ENCODE data around the gene ATG4A.

Gene ATG4A

GRCh38 chrX:108091264-108091877, at the start of gene ATG4A, which contains the start of gene PSMD10:
TSS of gene ATG4A (plus strand) at chrX:108091778. CDS start at chrX:108091827, 49 bp downstream.
TSS of gene PSMD10 (minus strand) at chrX:108091542. CDS start at chrX:108091520, 22 bp downstream.
- ATAC-seq: peak; percentile 98
- TF ChIP-seq CSRNP3 (CRISPR knock-in tag; IDR thresholded peaks at IDR 0.05): no peak
- no peak for TF ChIP-seq CREB5 (CRISPR knock-in tag; IDR thresholded peaks at IDR 0.05; ENCODE audit: low read depth)
- TF ChIP-seq BACH2 (CRISPR knock-in tag; IDR thresholded peaks at IDR 0.05; ENCODE audit: borderline replicate concordance): no peak
- no peak for TF ChIP-seq ESRRG (CRISPR knock-in tag; IDR thresholded peaks at IDR 0.05)
- TF ChIP-seq ZFP3 (CRISPR knock-in tag; IDR thresholded peaks at IDR 0.05): no peak
- TF ChIP-seq RARB (CRISPR knock-in tag; IDR thresholded peaks at IDR 0.05): no peak
- no peak for TF ChIP-seq OSR1 (CRISPR knock-in tag; IDR thresholded peaks at IDR 0.05)
- TF ChIP-seq ARNTL (CRISPR knock-in tag; IDR thresholded peaks at IDR 0.05; ENCODE audit: borderline replicate concordance, low read depth): no peak
- TF ChIP-seq CSDC2 (CRISPR knock-in tag; IDR thresholded peaks at IDR 0.05): no peak
- TF ChIP-seq ZNF8 (CRISPR knock-in tag; IDR thresholded peaks at IDR 0.05): no peak

- TF ChIP-seq SNAI2 (CRISPR knock-in tag; IDR thresholded peaks at IDR 0.05): no peak
- no peak for TF ChIP-seq ARNTL (CRISPR knock-in tag; IDR thresholded peaks at IDR 0.05; ENCODE audit: borderline replicate concordance, low read depth)
- ATAC-seq: no peak
Observed at GRCh38 chrX:108044554-108045256, 46.9 kb upstream of the ATG4A start, which contains the start of gene VSIG1. TSS of gene VSIG1 (plus strand) at chrX:108045065. CDS start at chrX:108045131, 66 bp downstream.

- ATAC-seq: no peak
- TF ChIP-seq PPARA (CRISPR knock-in tag; IDR thresholded peaks at IDR 0.05; ENCODE audit: borderline replicate concordance) (no peak), ESRRG (CRISPR knock-in tag; IDR thresholded peaks at IDR 0.05) (no peak), SNAI2 (CRISPR knock-in tag; IDR thresholded peaks at IDR 0.05) (no peak), ZFP3 (CRISPR knock-in tag; IDR thresholded peaks at IDR 0.05) (no peak), TOX (CRISPR knock-in tag; IDR thresholded peaks at IDR 0.05; ENCODE audit: borderline replicate concordance) (no peak), ISL1 (CRISPR knock-in tag; IDR thresholded peaks at IDR 0.05) (no peak), CSRNP3 (CRISPR knock-in tag; IDR thresholded peaks at IDR 0.05) (no peak), ZFP30 (CRISPR knock-in tag; IDR thresholded peaks at IDR 0.05) (no peak), CREB5 (CRISPR knock-in tag; IDR thresholded peaks at IDR 0.05; ENCODE audit: low read depth) (no peak), ZNF8 (CRISPR knock-in tag; IDR thresholded peaks at IDR 0.05) (no peak), TCF4 (CRISPR knock-in tag; IDR thresholded peaks at IDR 0.05; ENCODE audit: borderline replicate concordance) (no peak), ZNF565 (CRISPR knock-in tag; conservative IDR thresholded peaks at IDR 0.05; ENCODE audit: low read depth) (no peak), RARB (CRISPR knock-in tag; IDR thresholded peaks at IDR 0.05) (no peak), ZC3H10 (CRISPR knock-in tag; IDR thresholded peaks at IDR 0.05) (no peak)
Observed at GRCh38 chrX:108049649-108050048, 41.9 kb upstream of the ATG4A start.

GRCh38 chrX:108053218-108053617, 38.4 kb upstream of the ATG4A start:
- ATAC-seq: no peak
- no peak for TF ChIP-seq TSHZ2 (CRISPR knock-in tag; IDR thresholded peaks at IDR 0.05)
- TF ChIP-seq SNAI2 (CRISPR knock-in tag; IDR thresholded peaks at IDR 0.05): no peak
- TF ChIP-seq BACH2 (CRISPR knock-in tag; IDR thresholded peaks at IDR 0.05; ENCODE audit: borderline replicate concordance): no peak
- TF ChIP-seq OSR1 (CRISPR knock-in tag; IDR thresholded peaks at IDR 0.05): no peak
- TF ChIP-seq TCF4 (CRISPR knock-in tag; IDR thresholded peaks at IDR 0.05; ENCODE audit: borderline replicate concordance): no peak
- no peak for TF ChIP-seq ESRRG (CRISPR knock-in tag; IDR thresholded peaks at IDR 0.05)
- no peak for TF ChIP-seq ZNF70 (CRISPR knock-in tag; IDR thresholded peaks at IDR 0.05)
- TF ChIP-seq ISL1 (CRISPR knock-in tag; IDR thresholded peaks at IDR 0.05): no peak
- TF ChIP-seq POU6F1 (CRISPR knock-in tag; IDR thresholded peaks at IDR 0.05; ENCODE audit: borderline replicate concordance, low read depth): no peak
- TF ChIP-seq ZNF8 (CRISPR knock-in tag; IDR thresholded peaks at IDR 0.05): no peak
- TF ChIP-seq ARNTL (CRISPR knock-in tag; IDR thresholded peaks at IDR 0.05; ENCODE audit: borderline replicate concordance, low read depth): no peak
- no peak for TF ChIP-seq PPARA (CRISPR knock-in tag; IDR thresholded peaks at IDR 0.05; ENCODE audit: borderline replicate concordance)
- TF ChIP-seq CREB5 (CRISPR knock-in tag; IDR thresholded peaks at IDR 0.05; ENCODE audit: low read depth): no peak
- TF ChIP-seq ZFP3 (CRISPR knock-in tag; IDR thresholded peaks at IDR 0.05): no peak
- no peak for TF ChIP-seq ZC3H10 (CRISPR knock-in tag; IDR thresholded peaks at IDR 0.05)
